Tongue (tissue), 2 donors: Measurements from ENCODE around the gene RIPOR3. TPM values are rescaled to one million over a fixed set of nuclear protein-coding genes. Genes with fewer than 3 reads are reported as not detected.

ENCODE experiments used
- DNase-seq: peaks from one replicate; pipeline ENCODE4 v3.0.0-alpha.2; 2015
- total RNA-seq: library from RNA; depleted of rRNA; stranded (reverse); fragments of >200 nt; gene quantifications from one replicate; pipeline ENCODE4 v1.2.3, GENCODE V29; 2014

Gene RIPOR3
- total RNA-seq, 1 donor from 2014 or later: 12.5 TPM

GRCh38 chr20:50588034-50588736 lies 103.2 kb downstream of the RIPOR3 start:
- DNase-seq: peak; percentile 58

- DNase-seq: no peak
Observed at GRCh38 chr20:50587291-50587961, 103.9 kb downstream of the RIPOR3 start.

- DNase-seq: no peak
Observed at GRCh38 chr20:50586531-50587232, 104.7 kb downstream of the RIPOR3 start.

- no peak for DNase-seq
Observed at GRCh38 chr20:50585678-50586077, 105.7 kb downstream of the RIPOR3 start.

GRCh38 chr20:50585214-50585613 lies 106.1 kb downstream of the RIPOR3 start:
- no peak for DNase-seq

- DNase-seq: peak; percentile 63
Observed at GRCh38 chr20:50584687-50585086, 106.7 kb downstream of the RIPOR3 start.

GRCh38 chr20:50583442-50584150 lies 107.7 kb downstream of the RIPOR3 start:
- DNase-seq: no peak

GRCh38 chr20:50582591-50583234 lies 108.6 kb downstream of the RIPOR3 start:
- DNase-seq: no peak

- DNase-seq: no peak
Observed at GRCh38 chr20:50582092-50582491, 109.2 kb downstream of the RIPOR3 start.

GRCh38 chr20:50580842-50581544 lies 110.3 kb downstream of the RIPOR3 start:
- DNase-seq: no peak

- peak; percentile 68 for DNase-seq
Observed at GRCh38 chr20:50580016-50580747, 111.2 kb downstream of the RIPOR3 start.

- no peak for DNase-seq
Observed at GRCh38 chr20:50579511-50579910, 111.8 kb downstream of the RIPOR3 start.

- DNase-seq: no peak
Observed at GRCh38 chr20:50578778-50579165, 112.6 kb downstream of the RIPOR3 start.

GRCh38 chr20:50578061-50578777 lies 113.1 kb downstream of the RIPOR3 start:
- no peak for DNase-seq

- no peak for DNase-seq
Observed at GRCh38 chr20:50577175-50578018, 113.9 kb downstream of the RIPOR3 start.

- DNase-seq: peak; percentile 72
Observed at GRCh38 chr20:50575865-50576720, 115.2 kb downstream of the RIPOR3 start.

- no peak for DNase-seq
Observed at GRCh38 chr20:50574586-50574985, 116.8 kb downstream of the RIPOR3 start.

GRCh38 chr20:50574108-50574507 lies 117.2 kb downstream of the RIPOR3 start:
- DNase-seq: no peak
